Psoas muscle (tissue), 8 donors: Measurements from ENCODE around the gene MAMSTR. TPM values are rescaled to one million over a fixed set of nuclear protein-coding genes. Genes with fewer than 3 reads are reported as not detected.
A peak's percentile ranks its signal among the peaks of the same experiment; 100 is the strongest.

ENCODE experiments used
- ATAC-seq, 4 donors: fragments of 200-7000 bp; cut with Tn5 transposase; one replicate each; pipeline ENCODE4 v1.9.1; 2020; ENCODE audit warnings: moderate library complexity in 3 of 4, mild to moderate bottlenecking in 2 of 4
- DNase-seq, 2 donors: peaks; one replicate each; pipeline ENCODE4 v3.0.0-alpha.2; 2020
- H3K27ac ChIP-seq: fragments of 200-600 bp; one replicate; pipeline ENCODE4 v1.8.0; 2022
- H3K27me3 ChIP-seq, 3 donors: fragments of 200-600 bp in 1 of 3; one replicate each; pipeline versions ENCODE4 v1.6.1 to v1.8.0; 2013 to 2022; ENCODE audit warnings: low read length in 2 of 3, mild to moderate bottlenecking in 2 of 3, moderate library complexity in 1 of 3; ENCODE audit not compliant: insufficient read depth in 3 of 3
- H3K36me3 ChIP-seq, 2 donors: fragments of 200-600 bp in 1 of 2; one replicate each; pipeline versions ENCODE4 v1.6.1 to v1.8.0; 2013 to 2022; ENCODE audit warnings: low read depth in 1 of 2, mild to moderate bottlenecking in 1 of 2, moderate library complexity in 1 of 2; ENCODE audit not compliant: insufficient read depth in 1 of 2
- H3K4me1 ChIP-seq: fragments of 200-600 bp; one replicate; pipeline ENCODE4 v1.8.0; 2022
- H3K4me3 ChIP-seq: fragments of 200-600 bp; one replicate; pipeline ENCODE4 v1.8.0; 2022; ENCODE audit warnings: mild to moderate bottlenecking
- H3K9me3 ChIP-seq: fragments of 200-600 bp; one replicate; pipeline ENCODE4 v1.8.0; 2022
- WGBS, 3 donors: extraction: QIAGEN DNeasy Blood & Tissue Kit; methylation state at CpG; one replicate each; pipeline versions ENCODE4 v1.1.6 to v1.1.7; 2013; 5-methylcytosine and 5-hydroxymethylcytosine counted together
- intact Hi-C, 2 donors: fragments of 100-400 bp; cut with DNase I; formaldehyde crosslinking; loops; one replicate each; pipeline versions ENCODE4 v1.11.0 to v1.14.2; 2022
- polyA plus RNA-seq, 3 donors: library from polyadenylated mRNA; stranded (reverse); fragments of 200-250 nt; gene quantifications; one replicate each; pipeline ENCODE4 v1.2.3, GENCODE V29; 2013
- total RNA-seq, 4 donors: library from RNA; stranded (reverse); fragmentation: NEBNext Ultra II Directional in 2 of 4; extraction: Animal tissue kit (Norgen Biotek cat#: 25700) in 2 of 4; gene quantifications; one replicate each; pipeline versions ENCODE4 v1.2.1 to v1.2.4, GENCODE V29; 2021 to 2023
- TF ChIP-seq, protein P1 (sequence below): fragments of 200-600 bp; IDR thresholded peaks from one replicate; pipeline ENCODE4 v1.8.0; 2022; ENCODE audit warnings: antibody characterized with exemption
- donor health status: healthy with polysubstance abuse.
- donor health status: DM: no; HTN: no; CAD: no; lungs with moderate emphysema.
- donor health status: Bipolar disorder and iron deficiency.
- donor health status: healthy.
- donor health status: DM: yes; HTN: yes; CAD: no.
- donor health status: DM: no; HTN: no; CAD: no.
- donor health status: DM: no; HTN: no; CAD: no.
- donor health status: DM: yes; HTN: yes; CAD: no.

MAMSTR gene
- total and polyA plus RNA-seq, 7 donors = 3.1 to 50.9 (median 10.5) TPM

- DNase-seq (peak; percentile 64 to 79), ATAC-seq (peak in 1 of 4 donors; percentile 11)
- peaks cover 0 to 17% of the 10 kb centered on the region in 2 donors for H3K36me3 ChIP-seq
- peaks cover 35% of the 10 kb centered on the region for H3K4me1 ChIP-seq
- H3K27me3 ChIP-seq = no peaks in the 10 kb centered on the region
- no peaks in the 10 kb centered on the region for H3K9me3 ChIP-seq
- 3 to 9% (median 5%) methylated on average over 11 to 24 of the region's 24 CpGs for WGBS, 3 donors
- peak overlapping the region; percentile 91 for H3K27ac ChIP-seq
- intact Hi-C loops = loop anchor here in 1 of 2 donors (5.0 kb wide), 1 partner anchor 39 kb away; no protein-coding TSS in a partner anchor
- TF ChIP-seq, protein P1, sequence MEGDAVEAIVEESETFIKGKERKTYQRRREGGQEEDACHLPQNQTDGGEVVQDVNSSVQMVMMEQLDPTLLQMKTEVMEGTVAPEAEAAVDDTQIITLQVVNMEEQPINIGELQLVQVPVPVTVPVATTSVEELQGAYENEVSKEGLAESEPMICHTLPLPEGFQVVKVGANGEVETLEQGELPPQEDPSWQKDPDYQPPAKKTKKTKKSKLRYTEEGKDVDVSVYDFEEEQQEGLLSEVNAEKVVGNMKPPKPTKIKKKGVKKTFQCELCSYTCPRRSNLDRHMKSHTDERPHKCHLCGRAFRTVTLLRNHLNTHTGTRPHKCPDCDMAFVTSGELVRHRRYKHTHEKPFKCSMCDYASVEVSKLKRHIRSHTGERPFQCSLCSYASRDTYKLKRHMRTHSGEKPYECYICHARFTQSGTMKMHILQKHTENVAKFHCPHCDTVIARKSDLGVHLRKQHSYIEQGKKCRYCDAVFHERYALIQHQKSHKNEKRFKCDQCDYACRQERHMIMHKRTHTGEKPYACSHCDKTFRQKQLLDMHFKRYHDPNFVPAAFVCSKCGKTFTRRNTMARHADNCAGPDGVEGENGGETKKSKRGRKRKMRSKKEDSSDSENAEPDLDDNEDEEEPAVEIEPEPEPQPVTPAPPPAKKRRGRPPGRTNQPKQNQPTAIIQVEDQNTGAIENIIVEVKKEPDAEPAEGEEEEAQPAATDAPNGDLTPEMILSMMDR = no peak
- peak overlapping the region; percentile 78 for H3K4me3 ChIP-seq
Observed at GRCh38 chr19:48716562-48717291, 2.8 kb downstream of the MAMSTR start.

DNA sequence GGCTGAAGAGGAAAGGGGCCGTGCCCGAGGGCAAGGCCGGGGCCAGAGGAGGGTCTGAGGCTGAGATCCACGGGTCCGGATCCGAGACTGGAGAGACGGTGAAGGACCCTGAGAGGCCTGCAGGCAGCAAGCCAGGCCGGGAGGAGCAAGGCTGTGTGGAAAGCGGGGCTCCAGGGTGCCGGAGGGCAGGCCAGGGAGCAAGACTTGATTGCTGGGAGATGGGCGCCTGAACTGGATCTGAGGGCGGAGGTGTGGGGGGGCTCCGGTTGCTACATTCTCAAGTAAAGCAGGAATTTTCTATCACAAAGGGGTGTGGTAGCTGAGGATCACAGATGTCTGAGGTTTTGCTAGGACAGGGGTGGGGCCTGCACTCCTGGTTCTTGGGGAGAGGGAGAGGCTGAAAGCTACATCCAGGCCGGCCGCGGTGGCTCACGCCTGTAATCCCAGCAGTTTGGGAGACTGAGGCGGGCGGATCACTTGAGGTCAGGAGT, 3.8 kb downstream of the MAMSTR start:
- H3K4me3 ChIP-seq = peak overlapping the region; percentile 78
- 26 to 42% (median 40%) methylated on average over 19 of the region's 19 CpGs for WGBS, 3 donors
- peaks cover 35% of the 10 kb centered on the region for H3K4me1 ChIP-seq
- intact Hi-C loops = loop anchor here in 1 of 2 donors (5.0 kb wide), 1 partner anchor 38 kb away; no protein-coding TSS in a partner anchor
- no peaks in the 10 kb centered on the region for H3K9me3 ChIP-seq
- H3K27me3 ChIP-seq = no peaks in the 10 kb centered on the region
- ATAC-seq (no peak), DNase-seq (peak in 1 of 2 donors; percentile 70)
- peak overlapping the region; percentile 91 for H3K27ac ChIP-seq
- TF ChIP-seq, protein P1 = no peak
- peaks cover 0 to 17% of the 10 kb centered on the region in 2 donors for H3K36me3 ChIP-seq

GRCh38 chr19:48714759-48715675, 4.5 kb downstream of the MAMSTR start:
- DNase-seq (peak in 1 of 2 donors; percentile 59), ATAC-seq (no peak)
- intact Hi-C loops = loop anchor here (5.0 kb wide), 1 partner anchor 38 kb away; no protein-coding TSS in a partner anchor
- 32 to 41% (median 37%) methylated on average over 26 of the region's 26 CpGs for WGBS, 3 donors
- Histone ChIP-seq H3K27me3 (no peaks in the 10 kb centered on the region), H3K36me3 (peaks cover 0 to 17% of the 10 kb centered on the region in 2 donors), H3K9me3 (no peaks in the 10 kb centered on the region), H3K4me3 (peak overlapping the region; percentile 78), H3K4me1 (peaks cover 35% of the 10 kb centered on the region), H3K27ac (peak overlapping the region; percentile 91)
- TF ChIP-seq, protein P1 = no peak

- peaks cover 35% of the 10 kb centered on the region for H3K4me1 ChIP-seq
- ATAC-seq (peak; percentile 82 to 90 (median 89)), DNase-seq (peak; percentile 99 to 100)
- no peaks in the 10 kb centered on the region for H3K9me3 ChIP-seq
- 5 to 10% (median 6%) methylated on average over 64 to 67 of the region's 67 CpGs for WGBS, 3 donors
- no peaks in the 10 kb centered on the region for H3K27me3 ChIP-seq
- H3K36me3 ChIP-seq = peaks cover 0 to 17% of the 10 kb centered on the region in 2 donors
- TF ChIP-seq, protein P1 = no peak
- intact Hi-C loops = loop anchor here in 1 of 2 donors (5.0 kb wide), 1 partner anchor 37 kb away; no protein-coding TSS in a partner anchor
- H3K4me3 ChIP-seq = peak overlapping the region; percentile 78
- peak overlapping the region; percentile 91 for H3K27ac ChIP-seq
Observed at GRCh38 chr19:48713864-48714755, 5.4 kb downstream of the MAMSTR start.
